HCT116 (cell line): ENCODE measurements around the gene TNF. TPM values are rescaled to one million over a fixed set of nuclear protein-coding genes. Genes with fewer than 3 reads are reported as not detected.

Experiments used
- ATAC-seq: fragments of 200-7000 bp; cut with Tn5 transposase; 2 replicates; pipeline ENCODE4 v1.9.1; 2020; ENCODE audit warnings: mild to moderate bottlenecking, moderate library complexity
- BruUV-seq: library from RNA; stranded (reverse); fragments of 400-500 nt; replicated peaks from 2 replicates; lab custom pipeline; 2021; lab: Mats Ljungman, UMichigan
- CTCF ChIA-PET: fragments of 300-600 bp; sonication (Branson Sonifier 250); formaldehyde crosslinking; loops from one replicate; lab custom pipeline; 2021; ENCODE audit warnings: antibody characterized with exemption; lab: Charles Lee
- POLR2A ChIA-PET: fragments of 300-600, 350-600 bp; sonication (Branson Sonifier 250); formaldehyde crosslinking; loops from one replicate; lab custom pipeline; 2021; ENCODE audit warnings: antibody characterized with exemption; lab: Charles Lee
- RAD21 ChIA-PET, 2 experiments: fragments of 300-600 bp; sonication (Branson Sonifier 250); formaldehyde crosslinking; loops; one replicate each; lab custom pipeline; 2023; ENCODE audit warnings: low total read pairs in 2 of 2; ENCODE audit not compliant: uncharacterized antibody in 2 of 2, unreplicated experiment in 2 of 2, low non-redundant PET in 1 of 2; lab: Charles Lee
- DNase-seq: peaks from one replicate; pipeline ENCODE4 v3.0.0-alpha.2; 2010; ENCODE audit warnings: low read depth, low spot score
- H2AFZ ChIP-seq: fragments of 200-600 bp; shearing (Covaris generic), sonication (generic); 2 replicates; pipeline ENCODE4 v1.6.1; 2017; ENCODE audit warnings: low read depth, mixed run types, mixed read lengths, antibody characterized with exemption, low read length; ENCODE audit not compliant: poor library complexity, severe bottlenecking
- H3K27ac ChIP-seq: 2 replicates; pipeline ENCODE4 v1.5.1; 2012; ENCODE audit warnings: low read depth, low read length
- H3K27me3 ChIP-seq: fragments of 200-600 bp; sonication (generic); 2 replicates; pipeline ENCODE4 v1.6.1; 2016; ENCODE audit warnings: mixed run types, low read length, mixed read lengths; ENCODE audit not compliant: insufficient read depth
- H3K36me3 ChIP-seq, 2 experiments: fragments of 200-500 bp in 1 of 2; fragments of 200-600 bp in 1 of 2; sonication (Bioruptor generic) in 1 of 2; sonication (generic) in 1 of 2; 2 replicates each; pipeline versions ENCODE4 v1.5.1 to v1.6.1; 2014 to 2016; ENCODE audit warnings: low read length in 2 of 2, inconsistent platforms in 1 of 2, mixed read lengths in 1 of 2, mixed run types in 1 of 2; ENCODE audit not compliant: insufficient read depth in 2 of 2, control insufficient read depth in 1 of 2
- H3K4me1 ChIP-seq, 2 experiments: fragments of 200-600 bp in 1 of 2; sonication (generic) in 1 of 2; 2 replicates each; pipeline versions ENCODE4 v1.5.1 to v1.6.1; 2012 to 2017; ENCODE audit warnings: low read length in 2 of 2, inconsistent platforms in 1 of 2, mild to moderate bottlenecking in 1 of 2, mixed read lengths in 1 of 2, mixed run types in 1 of 2, moderate library complexity in 1 of 2; ENCODE audit not compliant: insufficient read depth in 2 of 2, control insufficient read depth in 1 of 2
- H3K4me2 ChIP-seq: fragments of 200-600 bp; sonication (generic); 2 replicates; pipeline ENCODE4 v1.6.1; 2017; ENCODE audit warnings: mixed run types, low read length, mixed read lengths
- H3K4me3 ChIP-seq, 2 experiments: fragments of 200-600 bp in 1 of 2; sonication (generic) in 1 of 2; replicated peaks in 1 of 2; 2 replicates each; pipeline ENCODE4 v1.5.1; 2011 to 2016; ENCODE audit warnings: low read length in 2 of 2, control low read depth in 1 of 2, low read depth in 1 of 2, mild to moderate bottlenecking in 1 of 2, mixed read lengths in 1 of 2, mixed run types in 1 of 2
- H3K79me2 ChIP-seq: fragments of 200-600 bp; sonication (generic); 2 replicates; pipeline ENCODE4 v1.6.1; 2017; ENCODE audit warnings: mild to moderate bottlenecking, mixed run types, low read length, moderate library complexity, mixed read lengths; ENCODE audit not compliant: insufficient read depth
- H3K9ac ChIP-seq: fragments of 200-600 bp; sonication (generic); 2 replicates; pipeline ENCODE4 v1.6.1; 2016; ENCODE audit warnings: low read length, mixed read lengths
- H3K9me2 ChIP-seq: fragments of 200-600 bp; sonication (generic), shearing (Covaris generic); 2 replicates; pipeline ENCODE4 v1.6.1; 2017; ENCODE audit warnings: mixed run types, mild to moderate bottlenecking, moderate library complexity; ENCODE audit not compliant: insufficient read depth
- H3K9me3 ChIP-seq, 2 experiments: fragments of 200-500 bp in 1 of 2; fragments of 200-600 bp in 1 of 2; sonication (Bioruptor generic) in 1 of 2; sonication (generic) in 1 of 2; 2 replicates each; pipeline ENCODE4 v1.6.1; 2014 to 2017; ENCODE audit warnings: low read length in 2 of 2, mixed read lengths in 2 of 2, inconsistent platforms in 1 of 2, low read depth in 1 of 2, mild to moderate bottlenecking in 1 of 2, mixed run types in 1 of 2, moderate library complexity in 1 of 2; ENCODE audit not compliant: control insufficient read depth in 1 of 2, insufficient read depth in 1 of 2
- H4K20me1 ChIP-seq: fragments of 200-600 bp; sonication (generic), shearing (Covaris generic); 2 replicates; pipeline ENCODE4 v1.6.1; 2017; ENCODE audit warnings: mixed run types, mild to moderate bottlenecking, moderate library complexity; ENCODE audit not compliant: insufficient read depth
- ATF3 ChIP-seq: IDR thresholded peaks from 2 replicates; pipeline ENCODE4 v1.6.1; 2012
- CTCF ChIP-seq, 3 experiments: fragments of 200-600 bp in 1 of 3; sonication (generic) in 1 of 3; IDR thresholded peaks in 2 of 3; conservative IDR thresholded peaks in 1 of 3; 2 replicates each; pipeline ENCODE4 v1.5.1; 2012 to 2017; ENCODE audit warnings: low read depth in 2 of 3, low read length in 2 of 3, antibody characterized with exemption in 1 of 3, borderline replicate concordance in 1 of 3, control low read depth in 1 of 3, mild to moderate bottlenecking in 1 of 3, mixed read lengths in 1 of 3, mixed run types in 1 of 3, moderate library complexity in 1 of 3; ENCODE audit not compliant: insufficient read depth in 1 of 3
- ELF1 ChIP-seq: IDR thresholded peaks from 2 replicates; pipeline ENCODE4 v1.6.1; 2012; ENCODE audit warnings: low read depth, borderline replicate concordance
- EZH2 ChIP-seq: fragments of 200-600 bp; sonication (generic); IDR thresholded peaks from 2 replicates; pipeline ENCODE4 v1.6.1; 2017; ENCODE audit warnings: antibody characterized with exemption, mixed run types
- FOSL1 ChIP-seq: IDR thresholded peaks from 2 replicates; pipeline ENCODE4 v1.6.1; 2012; ENCODE audit warnings: low read depth
- MAX ChIP-seq: IDR thresholded peaks from 2 replicates; pipeline ENCODE4 v1.6.1; 2012
- REST ChIP-seq: IDR thresholded peaks from 2 replicates; pipeline ENCODE4 v1.6.1; 2012; ENCODE audit warnings: low read depth
- SP1 ChIP-seq: IDR thresholded peaks from 2 replicates; pipeline ENCODE4 v1.6.1; 2012; ENCODE audit warnings: low read depth
- YY1 ChIP-seq: IDR thresholded peaks from 2 replicates; pipeline ENCODE4 v1.6.1; 2011; ENCODE audit warnings: low read length, low read depth, moderate library complexity, mild to moderate bottlenecking; ENCODE audit not compliant: insufficient replicate concordance; ENCODE audit errors: extremely low read depth
- ZBTB33 ChIP-seq: IDR thresholded peaks from 2 replicates; pipeline ENCODE4 v1.6.1; 2011; ENCODE audit warnings: mild to moderate bottlenecking, low read length, moderate library complexity; ENCODE audit not compliant: insufficient replicate concordance; ENCODE audit errors: extremely low read depth
- intact Hi-C: fragments of 100-400 bp; cut with micrococcal nuclease; formaldehyde crosslinking; loops from 2 replicates; pipeline ENCODE4 v1.10.0; 2022
- total RNA-seq: library from RNA; stranded (reverse); gene quantifications from one replicate; pipeline ENCODE4 v1.2.1, GENCODE V29; 2021; ENCODE audit not compliant: unreplicated experiment

Gene TNF
- total RNA-seq, 1 experiment from 2014 or later = 0.59 TPM

- no peak for TF ChIP-seq CTCF (IDR thresholded peaks at IDR 0.05 in 2 of 3, conservative IDR thresholded peaks at IDR 0.05 in 1 of 3; ENCODE audit: borderline replicate concordance in 1 of 3, insufficient read depth in 1 of 3, low read depth in 2 of 3, low read length in 2 of 3)
These were observed 34.7 kb upstream of the TNF start (continued) for GRCh38 chr6:31540640-31541039.

- Histone ChIP-seq H3K4me3 (peak overlapping the region; percentile 85 to 98), H3K79me2 (peaks cover 64% of the 10 kb centered on the region), H3K9me2 (no peaks in the 10 kb centered on the region), H3K9ac (peak overlapping the region; percentile 97), H2AFZ (no peak overlapping the region), H3K27ac (peak overlapping the region; percentile 96), H3K4me2 (peak overlapping the region; percentile 85), H3K4me1 (peaks cover 17 to 29% of the 10 kb centered on the region in 2 experiments), H3K9me3 (no peaks in the 10 kb centered on the region), H4K20me1 (peaks cover 29% of the 10 kb centered on the region; the same call in 1 of the 2 replicates), H3K27me3 (no peaks in the 10 kb centered on the region), H3K36me3 (peaks cover 39 to 42% of the 10 kb centered on the region in 2 experiments)
- intact Hi-C loops = loop anchor here (10.0 kb wide), 1 partner anchor 294 kb away; no protein-coding TSS in a partner anchor
- TSS peak; percentile 67 for BruUV-seq
- ChIA-PET POLR2A (interaction anchor here (0.8 to 2.4 kb wide), 15 partner anchors 10 to 197 kb away, joined by 4 to 10 read pairs (median 5); partner anchors contain the start of genes C6orf47, CSNK2B, GPANK1 and MCCD1), CTCF (interaction anchor here (1.2 to 1.3 kb wide), 2 partner anchors 45 to 58 kb away, joined by 5 to 8 read pairs; no protein-coding TSS in a partner anchor), RAD21 (interaction anchor here (0.8 to 1.7 kb wide), 2 partner anchors 57 to 58 kb away, joined by 3 to 5 read pairs; no protein-coding TSS in a partner anchor)
- DNase-seq (no peak), ATAC-seq (no peak; the same call in 1 of the 2 replicates)
- TF ChIP-seq ATF3 (no peak), YY1 (no peak), EZH2 (no peak), SP1 (no peak), FOSL1 (no peak), ZBTB33 (no peak), REST (no peak), MAX (no peak), ELF1 (no peak), CTCF (IDR thresholded peaks at IDR 0.05 in 2 of 3, conservative IDR thresholded peaks at IDR 0.05 in 1 of 3; ENCODE audit: borderline replicate concordance in 1 of 3, insufficient read depth in 1 of 3, low read depth in 2 of 3, low read length in 2 of 3) (no peak)
These were observed 34.2 kb upstream of the TNF start for GRCh38 chr6:31541059-31541657.
